Rectal smooth muscle tissue (tissue), 1 donor: ENCODE results near the gene SIRPG.
"Not testable (repeated sequence)": the region's sequence is repeated elsewhere in the genome, so short reads cannot be mapped to it uniquely, and the experiment has no call there.

Source experiments
- H3K27ac ChIP-seq: one replicate; pipeline ENCODE4 v1.7.0; 2013; ENCODE audit warnings: low read depth, low read length, inconsistent platforms
- H3K27me3 ChIP-seq: one replicate; pipeline ENCODE4 v1.7.0; 2013; ENCODE audit warnings: low read length; ENCODE audit not compliant: control insufficient read depth, insufficient read depth
- H3K36me3 ChIP-seq: one replicate; pipeline ENCODE4 v1.7.0; 2013; ENCODE audit warnings: low read length; ENCODE audit not compliant: control insufficient read depth, insufficient read depth
- H3K4me1 ChIP-seq: one replicate; pipeline ENCODE4 v1.7.0; 2013; ENCODE audit warnings: low read length; ENCODE audit not compliant: control insufficient read depth, insufficient read depth
- H3K4me3 ChIP-seq: one replicate; pipeline ENCODE4 v1.7.0; 2013; ENCODE audit warnings: low read length
- H3K9ac ChIP-seq: one replicate; pipeline ENCODE4 v1.7.0; 2013; ENCODE audit warnings: low read length

Gene SIRPG

GRCh38 chr20:1608678-1609347, 48.8 kb downstream of the SIRPG start:
- H3K4me1 ChIP-seq, H3K4me3 ChIP-seq, H3K9ac ChIP-seq, H3K27me3 ChIP-seq, H3K36me3 ChIP-seq, H3K27ac ChIP-seq: not testable (repeated sequence)

DNA sequence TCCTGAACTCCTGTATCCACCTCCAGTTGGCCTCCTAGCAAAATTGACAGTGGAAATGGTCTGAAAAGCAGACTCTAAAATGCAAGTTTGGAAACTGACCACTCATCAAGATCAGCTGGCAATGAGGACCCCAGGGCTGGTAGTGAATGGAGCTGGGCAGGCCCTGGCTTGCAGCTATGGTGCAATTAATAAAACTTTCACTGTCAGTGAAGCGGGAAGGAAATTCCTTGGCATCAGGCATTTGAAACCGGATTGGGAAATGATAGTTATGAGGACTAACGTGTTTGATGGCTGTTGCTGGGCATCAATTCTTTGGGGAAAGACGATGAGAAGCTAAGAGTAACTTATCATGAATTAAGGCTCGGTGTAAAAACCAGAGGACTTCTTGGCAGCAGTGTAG, 56.8 kb downstream of the SIRPG start:
- Histone ChIP-seq H3K4me1 (no peaks in the 10 kb centered on the region), H3K36me3 (no peaks in the 10 kb centered on the region), H3K4me3 (no peak overlapping the region), H3K27me3 (no peaks in the 10 kb centered on the region), H3K9ac (no peak overlapping the region), H3K27ac (no peak overlapping the region)

GRCh38 chr20:1595333-1595732, 62.2 kb downstream of the SIRPG start:
- no peaks in the 10 kb centered on the region for H3K27me3 ChIP-seq
- H3K4me1 ChIP-seq: no peaks in the 10 kb centered on the region
- no peak overlapping the region for H3K4me3 ChIP-seq
- no peak overlapping the region for H3K9ac ChIP-seq
- H3K27ac ChIP-seq: no peak overlapping the region
- no peaks in the 10 kb centered on the region for H3K36me3 ChIP-seq

DNA sequence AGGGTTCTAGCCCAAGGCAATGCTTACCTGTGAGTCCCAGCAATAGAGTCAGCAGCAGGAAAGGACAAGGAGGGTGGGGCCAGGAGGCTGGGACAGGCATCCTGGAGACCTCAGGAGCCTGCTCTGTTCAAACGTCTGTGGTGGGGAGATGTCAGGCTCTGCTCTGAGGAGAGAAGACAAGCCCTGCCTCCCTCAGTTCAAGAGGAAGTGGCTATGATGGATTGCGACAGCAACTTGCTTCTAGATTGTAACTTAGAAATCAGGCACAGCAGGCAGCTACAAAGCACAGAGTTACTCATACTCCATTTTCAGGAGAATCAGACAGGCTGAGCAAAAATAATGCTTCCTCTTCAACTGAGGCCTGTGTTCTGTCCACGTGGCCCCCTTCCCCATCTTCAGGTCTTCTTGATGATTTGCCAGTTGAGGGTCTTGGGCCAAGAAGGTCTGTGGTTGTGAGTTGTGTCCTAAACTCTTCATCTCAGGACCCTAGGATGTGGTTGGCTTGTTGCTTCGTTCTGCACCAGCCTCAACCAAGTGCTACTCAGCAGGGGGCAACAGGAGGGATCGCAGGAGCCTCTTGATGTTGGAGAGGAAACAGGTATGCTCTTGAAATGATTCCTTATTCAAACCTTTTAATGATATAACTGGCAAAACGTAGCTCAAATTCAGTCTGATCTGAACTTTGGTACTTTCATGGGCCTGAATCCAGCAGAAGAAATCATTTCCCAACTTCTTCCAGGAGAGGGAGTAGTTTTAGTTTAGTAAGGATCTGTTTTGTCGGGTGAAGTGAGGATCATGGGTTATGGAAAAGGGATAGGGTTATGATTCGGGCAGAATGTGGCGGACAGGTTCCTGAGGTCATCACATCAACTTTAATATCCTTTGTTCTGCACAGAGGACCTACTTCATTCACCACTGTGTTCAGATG, 68.8 kb downstream of the SIRPG start:
- Histone ChIP-seq H3K4me1 (no peaks in the 10 kb centered on the region), H3K9ac (no peak overlapping the region), H3K27me3 (no peaks in the 10 kb centered on the region), H3K4me3 (no peak overlapping the region), H3K27ac (no peak overlapping the region), H3K36me3 (no peaks in the 10 kb centered on the region)

DNA sequence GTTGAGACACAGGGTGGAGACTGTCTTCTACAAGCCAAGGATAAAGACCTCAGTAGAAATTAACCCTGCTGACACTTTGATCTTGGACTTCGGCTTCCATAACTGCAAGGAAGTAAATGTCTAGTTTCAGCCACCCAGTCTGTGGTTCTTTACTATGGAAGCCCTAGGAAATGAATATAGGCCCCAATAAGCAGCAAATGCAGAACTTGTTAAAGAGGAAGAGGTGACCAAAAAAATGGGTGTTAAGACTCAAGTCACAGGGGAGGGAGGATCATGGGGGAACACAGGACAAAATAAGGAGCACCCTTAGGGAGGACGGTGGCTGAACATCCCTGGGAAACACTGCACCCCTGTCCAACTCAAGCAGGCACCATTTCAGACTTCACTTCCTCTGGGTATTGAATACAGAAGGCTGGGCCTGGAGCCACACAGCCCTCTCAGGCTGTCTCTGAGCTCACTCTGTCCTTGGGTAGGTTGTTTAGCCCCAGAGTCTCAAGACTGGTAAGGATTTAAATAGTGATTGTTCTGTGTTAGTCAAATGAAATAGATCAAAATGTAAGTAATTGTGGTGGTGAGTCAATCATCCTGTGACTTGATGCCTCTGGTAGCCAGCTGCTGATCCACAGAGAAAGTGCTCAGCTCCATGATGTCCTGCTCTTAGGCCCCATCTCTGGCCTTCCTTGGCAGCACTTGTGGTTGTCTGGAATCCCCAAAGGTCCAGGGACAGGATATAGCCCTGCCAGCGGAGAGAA, 69.6 kb downstream of the SIRPG start:
- Histone ChIP-seq H3K9ac (no peak overlapping the region), H3K4me3 (no peak overlapping the region), H3K36me3 (no peaks in the 10 kb centered on the region), H3K27me3 (no peaks in the 10 kb centered on the region), H3K4me1 (no peaks in the 10 kb centered on the region), H3K27ac (no peak overlapping the region)

DNA sequence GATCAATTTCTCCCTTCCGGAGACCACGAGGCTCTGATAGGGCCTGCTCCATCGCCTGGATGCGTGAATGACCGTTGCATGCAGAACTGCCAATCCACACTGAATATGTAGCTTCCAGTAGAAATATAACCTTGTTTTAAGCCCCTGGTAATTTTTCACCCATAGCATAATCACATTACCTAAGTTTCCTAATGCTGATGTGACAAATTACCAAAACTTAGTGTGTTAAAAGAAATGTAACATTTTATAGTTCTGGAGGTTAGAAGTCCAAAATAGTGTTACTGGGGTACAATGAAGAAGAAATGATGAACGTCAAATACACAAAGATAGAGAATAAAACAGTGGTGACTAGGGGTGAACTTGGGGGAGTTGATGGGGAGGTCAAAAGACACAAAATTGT, 78.1 kb downstream of the SIRPG start:
- Histone ChIP-seq H3K4me1 (no peaks in the 10 kb centered on the region), H3K27ac (no peak overlapping the region), H3K27me3 (no peaks in the 10 kb centered on the region), H3K4me3 (no peak overlapping the region), H3K9ac (no peak overlapping the region), H3K36me3 (no peaks in the 10 kb centered on the region)
